HEK293 (cell line): ENCODE results near the gene C1orf167.

ENCODE experiments used
- HOXC10 ChIP-seq: sonication (generic); formaldehyde crosslinking; IDR thresholded peaks from 2 replicates; pipeline ENCODE4 v1.8.1; 2023; ENCODE audit warnings: mild to moderate bottlenecking, missing genetic modification reagents
- KLF8 ChIP-seq: fragments of 450-650 bp; formaldehyde crosslinking; IDR thresholded peaks from 2 replicates; pipeline ENCODE4 v1.5.1; 2016; ENCODE audit warnings: missing biosample characterization, missing genetic modification characterization
- KLF9 ChIP-seq: fragments of 450-650 bp; formaldehyde crosslinking; IDR thresholded peaks from 2 replicates; pipeline ENCODE4 v1.5.1; 2016; ENCODE audit warnings: missing biosample characterization, missing genetic modification characterization, low read depth
- OSR2 ChIP-seq: fragments of 450-650 bp; formaldehyde crosslinking; IDR thresholded peaks from 2 replicates; pipeline ENCODE4 v1.5.1; 2016; ENCODE audit warnings: missing biosample characterization, missing genetic modification characterization
- RBAK ChIP-seq: fragments of 450-650 bp; formaldehyde crosslinking; IDR thresholded peaks from 2 replicates; pipeline ENCODE4 v1.5.1; 2016; ENCODE audit warnings: missing biosample characterization, missing genetic modification characterization
- ZBTB1 ChIP-seq: fragments of 450-650 bp; formaldehyde crosslinking; IDR thresholded peaks from 2 replicates; pipeline ENCODE4 v1.5.1; 2016; ENCODE audit warnings: missing biosample characterization, missing genetic modification characterization
- ZBTB11 ChIP-seq: fragments of 450-650 bp; formaldehyde crosslinking; conservative IDR thresholded peaks from 2 replicates; pipeline ENCODE4 v1.5.1; 2016; ENCODE audit warnings: low read depth, missing biosample characterization, missing genetic modification characterization
- ZBTB17 ChIP-seq: fragments of 450-650 bp; formaldehyde crosslinking; IDR thresholded peaks from 2 replicates; pipeline ENCODE4 v1.5.1; 2016; ENCODE audit warnings: missing biosample characterization, missing genetic modification characterization
- ZBTB20 ChIP-seq: fragments of 450-650 bp; formaldehyde crosslinking; IDR thresholded peaks from 2 replicates; pipeline ENCODE4 v1.5.1; 2016; ENCODE audit warnings: missing biosample characterization, missing genetic modification characterization
- ZBTB44 ChIP-seq: fragments of 450-650 bp; IDR thresholded peaks from 2 replicates; pipeline ENCODE4 v1.5.1; 2018; ENCODE audit warnings: missing biosample characterization, mild to moderate bottlenecking, missing genetic modification characterization
- ZBTB49 ChIP-seq: fragments of 450-650 bp; formaldehyde crosslinking; IDR thresholded peaks from 2 replicates; pipeline ENCODE4 v1.5.1; 2016; ENCODE audit warnings: missing biosample characterization, missing genetic modification characterization, low read depth
- ZFP69B ChIP-seq: fragments of 450-650 bp; formaldehyde crosslinking; IDR thresholded peaks from 2 replicates; pipeline ENCODE4 v1.5.1; 2016; ENCODE audit warnings: missing biosample characterization, missing genetic modification characterization
- ZNF138 ChIP-seq: fragments of 450-650 bp; formaldehyde crosslinking; IDR thresholded peaks from 2 replicates; pipeline ENCODE4 v1.5.1; 2016; ENCODE audit warnings: missing biosample characterization, missing genetic modification characterization, borderline replicate concordance
- ZNF174 ChIP-seq: fragments of 450-650 bp; formaldehyde crosslinking; IDR thresholded peaks from 2 replicates; pipeline ENCODE4 v1.5.0; 2017; ENCODE audit warnings: missing biosample characterization, mild to moderate bottlenecking, missing genetic modification characterization
- ZNF214 ChIP-seq: fragments of 450-650 bp; formaldehyde crosslinking; IDR thresholded peaks from 2 replicates; pipeline ENCODE4 v1.5.1; 2017; ENCODE audit warnings: missing biosample characterization, mild to moderate bottlenecking, missing genetic modification characterization, borderline replicate concordance
- ZNF23 ChIP-seq: fragments of 450-650 bp; formaldehyde crosslinking; IDR thresholded peaks from 2 replicates; pipeline ENCODE4 v1.5.1; 2016; ENCODE audit warnings: missing biosample characterization, missing genetic modification characterization, borderline replicate concordance
- ZNF239 ChIP-seq: fragments of 450-650 bp; formaldehyde crosslinking; IDR thresholded peaks from 2 replicates; pipeline ENCODE4 v1.5.1; 2016; ENCODE audit warnings: missing biosample characterization, missing genetic modification characterization
- ZNF26 ChIP-seq: fragments of 450-650 bp; formaldehyde crosslinking; IDR thresholded peaks from 2 replicates; pipeline ENCODE4 v1.5.1; 2016; ENCODE audit warnings: missing biosample characterization, missing genetic modification characterization
- ZNF513 ChIP-seq: fragments of 450-650 bp; IDR thresholded peaks from 2 replicates; pipeline ENCODE4 v1.5.1; 2018; ENCODE audit warnings: missing biosample characterization, missing genetic modification characterization
- ZNF529 ChIP-seq: fragments of 450-650 bp; formaldehyde crosslinking; IDR thresholded peaks from 2 replicates; pipeline ENCODE4 v1.5.1; 2017; ENCODE audit warnings: missing genetic modification characterization, missing biosample characterization; ENCODE audit not compliant: insufficient replicate concordance
- ZNF626 ChIP-seq: fragments of 450-650 bp; sonication (Bioruptor Pico); formaldehyde crosslinking; IDR thresholded peaks from 2 replicates; pipeline ENCODE4 v1.5.1; 2018; ENCODE audit warnings: missing biosample characterization, missing genetic modification characterization, inconsistent platforms
- ZNF692 ChIP-seq: fragments of 450-650 bp; formaldehyde crosslinking; IDR thresholded peaks from 2 replicates; pipeline ENCODE4 v1.5.1; 2016; ENCODE audit warnings: missing biosample characterization, missing genetic modification characterization
- ZNF707 ChIP-seq: fragments of 450-650 bp; formaldehyde crosslinking; IDR thresholded peaks from 2 replicates; pipeline ENCODE4 v1.5.1; 2016; ENCODE audit warnings: missing biosample characterization, missing genetic modification characterization
- ZNF747 ChIP-seq: fragments of 450-650 bp; formaldehyde crosslinking; IDR thresholded peaks from 2 replicates; pipeline ENCODE4 v1.5.1; 2016; ENCODE audit warnings: missing biosample characterization, missing genetic modification characterization
- ZNF792 ChIP-seq: fragments of 450-650 bp; formaldehyde crosslinking; IDR thresholded peaks from 2 replicates; pipeline ENCODE4 v1.5.1; 2016; ENCODE audit warnings: missing biosample characterization, missing genetic modification characterization
- ZSCAN23 ChIP-seq: fragments of 450-650 bp; formaldehyde crosslinking; IDR thresholded peaks from 2 replicates; pipeline ENCODE4 v1.5.1; 2016; ENCODE audit warnings: missing biosample characterization, missing genetic modification characterization

Gene C1orf167

GRCh38 chr1:11805422-11806306 lies 43.7 kb downstream of the C1orf167 start, which contains the start of the genes CLCN6 and MTHFR (continued):
- no peak for TF ChIP-seq ZNF513 (tag by site-specific recombination)
- TF ChIP-seq ZNF792 (tag by site-specific recombination), result no peak
- no peak for TF ChIP-seq ZBTB44 (tag by site-specific recombination)
- TF ChIP-seq ZBTB17 (tag by site-specific recombination), result peak; percentile 75
- TF ChIP-seq ZBTB1 (tag by site-specific recombination), result no peak
- no peak for TF ChIP-seq ZNF138 (tag by site-specific recombination)
- no peak for TF ChIP-seq ZNF214 (tag by site-specific recombination)
- no peak for TF ChIP-seq ZNF239 (tag by site-specific recombination)
- TF ChIP-seq ZSCAN23 (tag by site-specific recombination), result peak; percentile 51
- TF ChIP-seq ZNF626 (tag by site-specific recombination), result no peak
- no peak for TF ChIP-seq ZFP69B
- no peak for TF ChIP-seq ZNF26 (tag by site-specific recombination)
- TF ChIP-seq ZNF529 (tag by site-specific recombination), result no peak
- TF ChIP-seq KLF9 (tag by site-specific recombination), result peak; percentile 94
- no peak for TF ChIP-seq ZNF747 (tag by site-specific recombination)
- peak; percentile 95 for TF ChIP-seq KLF8 (tag by site-specific recombination)
- peak; percentile 40; the same call in 1 of the 2 replicates for TF ChIP-seq ZBTB11 (tag by site-specific recombination)
- TF ChIP-seq ZBTB20 (tag by site-specific recombination), result peak; percentile 91
- no peak for TF ChIP-seq RBAK (tag by site-specific recombination)
- TF ChIP-seq ZNF23, result no peak
- TF ChIP-seq ZNF707 (tag by site-specific recombination), result no peak
- TF ChIP-seq ZBTB49 (tag by site-specific recombination), result no peak
- TF ChIP-seq ZNF692 (tag by site-specific recombination), result no peak; the same call in 1 of the 2 replicates
- no peak for TF ChIP-seq ZNF174 (tag by site-specific recombination)
- TF ChIP-seq OSR2 (tag by site-specific recombination), result peak; percentile 56
- no peak for TF ChIP-seq HOXC10
